OCI-LY3 (cell line): ENCODE results near the gene NEB.

ENCODE experiments used
- CTCF ChIP-seq: fragments of 200-600, 300-600 bp; sonication (generic); IDR thresholded peaks from 2 replicates; pipeline ENCODE4 v1.5.1; 2014; ENCODE audit warnings: antibody characterized with exemption, low read length, low read depth
- EZH2phosphoT487 ChIP-seq: fragments of 200-600 bp; shearing (Covaris generic); IDR thresholded peaks from 2 replicates; pipeline ENCODE4 v1.6.1; 2018; ENCODE audit warnings: antibody characterized with exemption, mixed run types, low read depth

- no peak for TF ChIP-seq CTCF
- TF ChIP-seq EZH2phosphoT487, result no peak
Measured at GRCh38 chr2:151640087-151640486, 94.2 kb downstream of the NEB start.
